Esophagus squamous epithelium (tissue), 4 donors: ENCODE data around the gene CTSW.
A peak's percentile ranks its signal among the peaks of the same experiment; 100 is the strongest.

Experiments used
- POLR2A ChIP-seq, 4 donors: fragments of 450-650 bp; IDR thresholded peaks; one replicate each; pipeline ENCODE4 v1.6.1; 2017; ENCODE audit warnings: antibody characterized with exemption in 4 of 4, mild to moderate bottlenecking in 4 of 4, moderate library complexity in 3 of 4
- TF ChIP-seq, protein P1 (sequence below), 6 experiments: fragments of 450-650 bp in 4 of 6; fragments of 200-600 bp in 2 of 6; sonication (generic) in 2 of 6; IDR thresholded peaks; one replicate each; pipeline ENCODE4 v1.5.1; 2016 to 2019; ENCODE audit warnings: antibody characterized with exemption in 6 of 6, mild to moderate bottlenecking in 4 of 6, moderate library complexity in 4 of 6

DNA sequence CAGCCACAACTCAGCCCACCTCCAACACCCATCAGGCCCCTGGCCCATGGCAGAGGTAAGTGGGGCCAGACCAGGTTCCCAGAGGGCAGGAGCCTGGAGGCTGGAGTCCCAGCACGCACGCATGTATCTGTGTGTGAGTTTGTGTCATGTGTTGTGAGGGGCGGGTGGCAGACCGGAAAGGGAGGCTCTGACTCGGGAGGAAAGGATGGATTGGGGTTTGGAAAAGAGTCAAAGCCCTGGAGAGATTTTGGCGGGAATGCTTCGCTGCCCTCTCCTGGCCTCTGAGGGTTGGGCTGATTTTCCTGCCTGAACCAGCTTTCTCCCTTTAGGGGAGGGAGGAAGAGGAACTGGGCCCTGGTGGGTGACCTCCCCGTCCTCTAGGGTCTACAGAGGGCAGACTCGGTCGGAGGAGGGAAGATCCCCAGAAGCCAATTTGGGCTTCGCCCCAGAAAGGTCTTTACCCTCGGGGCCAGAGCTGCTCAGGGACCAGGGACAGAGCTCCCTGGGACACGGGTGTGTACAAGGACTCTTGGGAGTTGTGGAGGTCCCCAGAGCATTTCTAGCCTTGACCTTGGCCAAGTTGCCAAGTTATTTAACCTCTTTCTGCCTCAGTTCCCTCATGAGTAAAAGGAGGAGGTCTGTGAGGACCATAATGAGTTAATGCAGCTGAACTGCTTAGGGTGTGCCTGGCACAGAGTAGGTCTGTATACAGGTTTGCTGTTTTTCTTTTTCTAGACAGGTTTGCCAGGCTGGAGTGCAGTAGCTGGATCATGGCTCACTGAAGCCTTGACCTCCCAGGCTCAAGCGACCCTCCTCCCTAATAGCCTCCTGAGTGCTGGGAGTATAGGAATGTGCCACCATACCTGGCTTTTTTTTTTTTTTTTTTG is 32.3 kb downstream of the CTSW start:
- TF ChIP-seq, protein P1, sequence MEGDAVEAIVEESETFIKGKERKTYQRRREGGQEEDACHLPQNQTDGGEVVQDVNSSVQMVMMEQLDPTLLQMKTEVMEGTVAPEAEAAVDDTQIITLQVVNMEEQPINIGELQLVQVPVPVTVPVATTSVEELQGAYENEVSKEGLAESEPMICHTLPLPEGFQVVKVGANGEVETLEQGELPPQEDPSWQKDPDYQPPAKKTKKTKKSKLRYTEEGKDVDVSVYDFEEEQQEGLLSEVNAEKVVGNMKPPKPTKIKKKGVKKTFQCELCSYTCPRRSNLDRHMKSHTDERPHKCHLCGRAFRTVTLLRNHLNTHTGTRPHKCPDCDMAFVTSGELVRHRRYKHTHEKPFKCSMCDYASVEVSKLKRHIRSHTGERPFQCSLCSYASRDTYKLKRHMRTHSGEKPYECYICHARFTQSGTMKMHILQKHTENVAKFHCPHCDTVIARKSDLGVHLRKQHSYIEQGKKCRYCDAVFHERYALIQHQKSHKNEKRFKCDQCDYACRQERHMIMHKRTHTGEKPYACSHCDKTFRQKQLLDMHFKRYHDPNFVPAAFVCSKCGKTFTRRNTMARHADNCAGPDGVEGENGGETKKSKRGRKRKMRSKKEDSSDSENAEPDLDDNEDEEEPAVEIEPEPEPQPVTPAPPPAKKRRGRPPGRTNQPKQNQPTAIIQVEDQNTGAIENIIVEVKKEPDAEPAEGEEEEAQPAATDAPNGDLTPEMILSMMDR (IDR thresholded peaks at IDR 0.05): peak in 3 of 6 experiments; percentile 20 to 34 (median 34)
- peak in 1 of 4 donors; percentile 21 for TF ChIP-seq POLR2A (IDR thresholded peaks at IDR 0.05)
